ENCODE measurements around the gene FUT6. TPM values are rescaled to one million over a fixed set of nuclear protein-coding genes. Genes with fewer than 3 reads are reported as not detected.

The FUT6 gene
- total RNA-seq, 1 donor from 2014 or later, result not detected

DNA sequence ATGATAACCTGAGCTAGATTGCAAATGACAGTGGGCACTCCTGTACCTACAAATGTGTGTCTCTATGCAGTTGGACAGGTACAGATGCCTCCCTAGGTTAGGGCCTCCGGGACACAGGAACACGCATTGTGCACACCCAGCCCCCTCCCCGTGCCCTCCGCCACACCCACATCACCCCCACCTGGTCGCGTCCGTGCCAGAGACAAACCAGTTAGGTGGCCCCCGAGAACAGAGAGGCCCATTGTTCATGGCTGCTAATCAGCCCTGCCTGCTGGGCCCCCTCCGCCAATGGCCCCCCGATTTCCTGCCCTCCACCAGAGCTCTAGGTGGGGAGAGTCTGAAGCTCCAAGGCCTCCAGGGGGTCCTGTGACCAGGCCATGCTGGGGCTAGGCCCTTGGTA is 20.9 kb downstream of the FUT6 start:
- no peak for DNase-seq (ENCODE audit: low spot score in 2 of 2, unreplicated experiment in 2 of 2)
- H3K4me1 Mint-ChIP-seq, result no peaks in the 10 kb centered on the region
- TF ChIP-seq, protein P1, sequence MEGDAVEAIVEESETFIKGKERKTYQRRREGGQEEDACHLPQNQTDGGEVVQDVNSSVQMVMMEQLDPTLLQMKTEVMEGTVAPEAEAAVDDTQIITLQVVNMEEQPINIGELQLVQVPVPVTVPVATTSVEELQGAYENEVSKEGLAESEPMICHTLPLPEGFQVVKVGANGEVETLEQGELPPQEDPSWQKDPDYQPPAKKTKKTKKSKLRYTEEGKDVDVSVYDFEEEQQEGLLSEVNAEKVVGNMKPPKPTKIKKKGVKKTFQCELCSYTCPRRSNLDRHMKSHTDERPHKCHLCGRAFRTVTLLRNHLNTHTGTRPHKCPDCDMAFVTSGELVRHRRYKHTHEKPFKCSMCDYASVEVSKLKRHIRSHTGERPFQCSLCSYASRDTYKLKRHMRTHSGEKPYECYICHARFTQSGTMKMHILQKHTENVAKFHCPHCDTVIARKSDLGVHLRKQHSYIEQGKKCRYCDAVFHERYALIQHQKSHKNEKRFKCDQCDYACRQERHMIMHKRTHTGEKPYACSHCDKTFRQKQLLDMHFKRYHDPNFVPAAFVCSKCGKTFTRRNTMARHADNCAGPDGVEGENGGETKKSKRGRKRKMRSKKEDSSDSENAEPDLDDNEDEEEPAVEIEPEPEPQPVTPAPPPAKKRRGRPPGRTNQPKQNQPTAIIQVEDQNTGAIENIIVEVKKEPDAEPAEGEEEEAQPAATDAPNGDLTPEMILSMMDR (IDR thresholded peaks at IDR 0.05; ENCODE audit: unreplicated experiment), result no peak
- H3K27me3 Mint-ChIP-seq (ENCODE audit: low read depth), result peaks cover 28% of the 10 kb centered on the region
- H3K4me3 Mint-ChIP-seq, result no peak overlapping the region
- H3K27ac Mint-ChIP-seq, result no peak overlapping the region
- H3K36me3 Mint-ChIP-seq, result no peaks in the 10 kb centered on the region
- H3K9me3 Mint-ChIP-seq, result no peaks in the 10 kb centered on the region

DNA sequence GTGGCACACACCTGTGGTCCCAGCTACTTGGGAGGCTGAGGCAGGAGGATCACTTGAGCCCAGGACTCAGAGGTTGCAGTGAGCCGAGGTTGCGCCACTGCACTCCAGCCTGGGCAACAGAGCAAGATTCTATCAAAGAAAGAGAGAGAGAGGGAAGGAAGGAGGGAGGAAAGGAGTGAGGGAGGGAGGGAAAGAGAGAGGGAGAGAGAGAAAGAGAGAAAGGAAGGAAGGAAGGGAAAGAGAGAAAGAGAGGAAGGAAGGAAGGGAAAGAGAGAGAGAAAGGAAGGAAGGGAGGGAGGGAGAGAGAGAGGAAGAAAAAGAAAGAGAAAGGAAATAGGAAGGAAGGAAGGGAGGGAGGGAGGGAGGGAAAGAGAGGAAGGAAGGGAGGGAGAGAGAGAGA is 22.3 kb downstream of the FUT6 start:
- no peaks in the 10 kb centered on the region for H3K9me3 Mint-ChIP-seq
- TF ChIP-seq, protein P1 (IDR thresholded peaks at IDR 0.05; ENCODE audit: unreplicated experiment), result no peak
- peaks cover 28% of the 10 kb centered on the region for H3K27me3 Mint-ChIP-seq (ENCODE audit: low read depth)
- H3K4me3 Mint-ChIP-seq, result no peak overlapping the region
- H3K36me3 Mint-ChIP-seq, result no peaks in the 10 kb centered on the region
- H3K27ac Mint-ChIP-seq, result no peak overlapping the region
- DNase-seq (ENCODE audit: low spot score in 2 of 2, unreplicated experiment in 2 of 2), result no peak
- H3K4me1 Mint-ChIP-seq, result no peaks in the 10 kb centered on the region

DNA sequence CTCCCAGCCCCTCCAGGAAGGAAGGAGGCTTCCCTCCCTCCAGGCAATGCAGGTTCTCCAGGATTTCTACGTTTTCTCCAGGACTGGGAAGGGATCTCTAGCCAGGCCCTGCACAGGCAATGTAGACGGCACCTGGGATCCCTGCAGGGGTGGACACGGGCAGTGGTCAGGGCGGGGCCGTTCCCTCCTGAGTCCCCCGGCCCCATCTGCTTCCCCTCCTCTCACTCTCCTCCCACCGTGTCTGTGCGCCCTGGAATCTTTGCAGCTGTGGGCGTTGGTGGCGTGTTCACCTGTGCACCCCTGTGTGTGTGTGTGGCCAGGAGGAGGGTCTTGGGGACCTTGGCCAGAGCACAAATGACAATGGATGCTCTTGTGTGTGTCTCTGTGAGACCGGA is 24.7 kb downstream of the FUT6 start:
- DNase-seq (ENCODE audit: low spot score in 2 of 2, unreplicated experiment in 2 of 2), result no peak

DNA sequence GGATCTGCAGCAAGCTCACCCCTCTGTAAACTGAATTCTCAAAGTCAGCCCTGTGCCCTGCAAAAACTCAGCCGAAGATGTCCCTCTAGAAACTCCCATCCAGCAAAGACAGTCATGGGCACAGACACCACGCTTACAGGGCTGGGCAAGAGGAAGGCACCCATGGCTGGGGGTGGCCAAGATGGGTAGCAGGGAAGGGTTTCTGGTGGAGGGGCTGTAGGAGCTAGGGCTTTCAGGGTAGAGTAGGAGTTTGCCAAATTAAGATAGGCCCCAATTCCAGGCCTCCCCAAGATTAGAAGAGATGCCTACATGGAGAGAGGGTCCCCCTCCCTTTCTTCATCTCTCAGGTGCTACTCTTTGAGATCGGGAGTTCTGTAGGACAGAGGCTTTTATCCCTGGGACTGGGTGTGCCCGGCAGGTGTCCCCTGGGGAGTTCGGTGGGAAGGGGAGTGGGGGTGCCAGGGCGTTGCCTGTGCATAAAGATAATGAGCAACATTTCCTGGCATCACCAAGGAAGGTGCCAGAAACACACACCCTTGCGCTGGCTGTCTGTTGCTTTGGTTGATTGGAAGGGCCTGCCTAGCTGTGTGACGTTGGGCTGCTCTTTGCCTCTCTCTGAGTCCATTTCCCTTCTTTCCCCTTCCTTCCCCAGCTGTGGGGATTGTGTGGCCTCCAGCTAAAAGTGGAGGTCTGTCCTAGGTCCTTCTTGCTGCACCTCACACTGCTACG is 25.2 kb downstream of the FUT6 start:
- Mint-ChIP-seq H3K36me3 (no peaks in the 10 kb centered on the region), H3K27me3 (ENCODE audit: low read depth) (peaks cover 24% of the 10 kb centered on the region)

More for the DNA sequence above, 24.7 kb downstream of the FUT6 start:
- no peaks in the 10 kb centered on the region for H3K4me1 Mint-ChIP-seq
- TF ChIP-seq, protein P1 (IDR thresholded peaks at IDR 0.05; ENCODE audit: unreplicated experiment), result no peak
- H3K27ac Mint-ChIP-seq, result no peak overlapping the region
- no peaks in the 10 kb centered on the region for H3K36me3 Mint-ChIP-seq
- H3K9me3 Mint-ChIP-seq, result no peaks in the 10 kb centered on the region
- peaks cover 24% of the 10 kb centered on the region for H3K27me3 Mint-ChIP-seq (ENCODE audit: low read depth)
- no peak overlapping the region for H3K4me3 Mint-ChIP-seq

DNA sequence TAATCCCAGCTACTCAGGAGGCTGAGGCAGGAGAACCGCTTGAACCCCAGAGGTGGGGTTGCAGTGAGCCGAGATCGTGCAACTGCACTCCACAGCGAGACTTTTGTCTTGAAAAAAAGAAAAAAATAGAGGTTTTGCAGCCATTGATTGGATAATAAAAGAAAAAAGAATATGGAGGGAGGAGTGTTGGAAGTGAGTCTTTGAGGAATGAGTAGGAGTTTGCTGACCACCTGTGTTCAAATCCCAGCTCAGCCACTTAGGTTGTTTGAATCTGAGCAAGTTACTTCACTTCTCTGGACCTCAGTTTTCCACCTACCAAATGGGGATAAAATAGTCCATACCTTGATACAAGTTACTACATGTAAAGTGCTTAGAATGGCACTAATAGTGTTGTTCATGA is 28.4 kb downstream of the FUT6 start:
- no peak overlapping the region for H3K4me3 Mint-ChIP-seq
- no peak for DNase-seq (ENCODE audit: low spot score in 2 of 2, unreplicated experiment in 2 of 2)
- no peaks in the 10 kb centered on the region for H3K4me1 Mint-ChIP-seq
- TF ChIP-seq, protein P1 (IDR thresholded peaks at IDR 0.05; ENCODE audit: unreplicated experiment), result no peak
- H3K27me3 Mint-ChIP-seq (ENCODE audit: low read depth), result peaks cover 27% of the 10 kb centered on the region
- H3K27ac Mint-ChIP-seq, result no peak overlapping the region
- H3K9me3 Mint-ChIP-seq, result no peaks in the 10 kb centered on the region
- no peaks in the 10 kb centered on the region for H3K36me3 Mint-ChIP-seq

More for the DNA sequence above, 25.2 kb downstream of the FUT6 start:
- Mint-ChIP-seq H3K4me1 (no peaks in the 10 kb centered on the region), H3K9me3 (no peaks in the 10 kb centered on the region), H3K4me3 (no peak overlapping the region), H3K27ac (no peak overlapping the region)
- no peak for DNase-seq (ENCODE audit: low spot score in 2 of 2, unreplicated experiment in 2 of 2)
- TF ChIP-seq, protein P1 (IDR thresholded peaks at IDR 0.05; ENCODE audit: unreplicated experiment), result no peak
